SJCRH30 (cell line): ENCODE measurements around the gene HPGDS. TPM values are rescaled to one million over a fixed set of nuclear protein-coding genes. Genes with fewer than 3 reads are reported as not detected.
"Not testable (repeated sequence)": the region's sequence is repeated elsewhere in the genome, so short reads cannot be mapped to it uniquely, and the experiment has no call there.

ENCODE experiments used
- DNase-seq, 2 experiments: peaks; one replicate each; pipeline ENCODE4 v3.0.0-alpha.2; 2015 to 2020
- H3K27ac ChIP-seq: fragments of 250-450 bp; sonication (Bioruptor Pico); 2 replicates; pipeline ENCODE4 v1.5.1; 2020; ENCODE audit warnings: mild to moderate bottlenecking, moderate library complexity
- H3K27me3 ChIP-seq: fragments of 250-450 bp; sonication (Bioruptor Pico); 2 replicates; pipeline ENCODE4 v1.5.1; 2020; ENCODE audit warnings: mild to moderate bottlenecking, moderate library complexity
- H3K36me3 ChIP-seq: fragments of 250-450 bp; sonication (Bioruptor Pico); 2 replicates; pipeline ENCODE4 v1.5.1; 2020; ENCODE audit warnings: mild to moderate bottlenecking, moderate library complexity
- H3K4me1 ChIP-seq: fragments of 250-450 bp; sonication (Bioruptor Pico); 2 replicates; pipeline ENCODE4 v1.5.1; 2020; ENCODE audit warnings: mild to moderate bottlenecking, moderate library complexity
- H3K4me3 ChIP-seq: fragments of 250-450 bp; sonication (Bioruptor Pico); 2 replicates; pipeline ENCODE4 v1.5.1; 2020; ENCODE audit warnings: mild to moderate bottlenecking, moderate library complexity
- H3K9me3 ChIP-seq: fragments of 250-450 bp; sonication (Bioruptor Pico); replicated peaks from 2 replicates; pipeline ENCODE4 v1.5.1; 2020; ENCODE audit warnings: mild to moderate bottlenecking, moderate library complexity
- total RNA-seq: library from RNA; depleted of rRNA; stranded (reverse); fragments of >200 nt; shearing (Covaris generic); gene quantifications from 2 replicates; pipeline ENCODE4 v1.2.3, GENCODE V29; 2014; rRNA removed

Gene HPGDS
- not detected in 2 replicates for total RNA-seq

- H3K9me3 ChIP-seq: no peaks in the 10 kb centered on the region
- no peaks in the 10 kb centered on the region for H3K36me3 ChIP-seq
- no peaks in the 10 kb centered on the region for H3K27me3 ChIP-seq
- no peak within 1 kb of the TSS for H3K4me3 ChIP-seq
- DNase-seq: no peak
- no peak within 1 kb of the TSS for H3K27ac ChIP-seq
- no peaks in the 10 kb centered on the region for H3K4me1 ChIP-seq
Observed at GRCh38 chr4:94342694-94343093, at the start of gene HPGDS. Gene HPGDS, minus strand, starts transcription at chr4:94342836. Its CDS starts 8,207 bp downstream, at chr4:94334629.

DNA sequence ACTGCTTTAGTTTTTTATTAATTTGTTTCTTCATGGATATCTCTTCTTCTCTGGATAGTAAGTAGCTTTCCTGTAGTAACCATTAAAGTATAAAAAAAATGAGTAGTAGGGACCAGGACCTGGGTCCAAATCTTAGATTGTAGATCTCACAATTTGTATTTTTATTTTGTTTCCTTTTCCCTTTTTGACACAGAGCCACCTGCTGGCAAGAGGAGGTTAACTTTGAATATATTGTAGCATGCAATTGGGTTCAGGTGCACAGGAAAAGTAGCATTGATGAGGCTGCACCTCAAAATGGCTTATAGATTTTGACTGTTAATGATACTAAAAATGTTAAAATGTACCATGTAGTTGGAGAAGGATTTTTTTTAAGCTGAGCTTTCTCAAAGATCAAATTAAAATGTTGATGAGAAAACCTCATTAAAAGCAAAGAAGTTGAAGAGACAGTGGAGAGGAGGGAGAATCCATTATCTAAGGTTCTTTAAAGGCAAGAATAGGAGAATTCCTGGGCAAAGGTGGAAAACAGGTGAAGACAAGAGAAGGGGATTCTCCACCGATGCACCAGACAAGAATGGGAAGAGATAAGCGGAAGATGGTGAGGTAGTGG, 48.3 kb upstream of the HPGDS start:
- peak in 1 of 2 experiments; percentile 25 for DNase-seq
- no peaks in the 10 kb centered on the region for H3K9me3 ChIP-seq
- no peak overlapping the region for H3K4me3 ChIP-seq

GRCh38 chr4:94389595-94390267, 47.1 kb upstream of the HPGDS start:
- Histone ChIP-seq H3K27me3 (no peaks in the 10 kb centered on the region), H3K27ac (no peak overlapping the region), H3K4me1 (no peaks in the 10 kb centered on the region), H3K9me3 (no peaks in the 10 kb centered on the region), H3K4me3 (no peak overlapping the region), H3K36me3 (no peaks in the 10 kb centered on the region)
- no peak for DNase-seq

More for the DNA sequence above, 48.3 kb upstream of the HPGDS start:
- H3K36me3 ChIP-seq: no peaks in the 10 kb centered on the region
- no peak overlapping the region for H3K27ac ChIP-seq
- H3K4me1 ChIP-seq: no peaks in the 10 kb centered on the region
- H3K27me3 ChIP-seq: no peaks in the 10 kb centered on the region

DNA sequence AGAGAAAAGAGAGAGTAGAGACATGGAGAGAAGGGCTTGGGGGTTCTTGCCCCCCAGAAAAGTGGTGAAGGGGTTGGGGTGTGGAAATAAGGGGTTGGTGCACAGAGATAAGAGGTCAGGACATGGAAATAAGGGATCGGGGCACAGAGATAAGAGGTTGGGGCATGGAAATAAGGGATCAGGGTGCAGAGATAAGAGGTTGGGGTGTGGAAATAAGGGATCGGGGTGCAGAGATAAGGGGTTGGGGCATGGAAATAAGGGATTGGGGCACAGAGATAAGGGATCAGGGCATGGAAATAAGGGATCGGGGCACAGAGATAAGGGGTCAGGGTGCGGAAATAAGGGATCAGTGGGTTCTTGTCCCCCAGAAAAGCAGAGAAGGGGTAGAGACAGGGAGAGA, 45.3 kb upstream of the HPGDS start:
- H3K27ac ChIP-seq, DNase-seq, H3K27me3 ChIP-seq, H3K9me3 ChIP-seq, H3K4me3 ChIP-seq, H3K36me3 ChIP-seq, H3K4me1 ChIP-seq: not testable (repeated sequence)

DNA sequence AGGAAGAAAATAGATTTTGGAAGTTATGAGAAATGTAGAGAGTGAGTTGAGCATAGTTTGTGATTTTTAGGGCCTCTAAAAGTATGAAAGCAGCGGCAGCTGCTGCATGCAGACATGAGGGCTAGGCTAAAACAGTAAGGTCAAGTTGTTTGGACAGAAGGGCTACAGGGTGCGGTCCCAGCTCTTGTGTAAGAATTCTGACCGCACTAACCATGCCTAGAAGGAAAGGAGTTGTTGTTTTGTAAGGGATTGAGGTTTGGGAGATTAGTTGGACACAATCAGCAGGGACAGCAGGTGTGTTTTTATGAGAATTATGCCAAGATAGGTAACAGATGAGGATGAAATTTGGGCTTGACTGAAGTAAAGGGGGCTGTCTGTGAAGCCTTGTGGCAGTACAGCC, 42.8 kb upstream of the HPGDS start:
- H3K27me3 ChIP-seq, H3K9me3 ChIP-seq, H3K4me1 ChIP-seq, H3K36me3 ChIP-seq, H3K27ac ChIP-seq, DNase-seq, H3K4me3 ChIP-seq: not testable (repeated sequence)

DNA sequence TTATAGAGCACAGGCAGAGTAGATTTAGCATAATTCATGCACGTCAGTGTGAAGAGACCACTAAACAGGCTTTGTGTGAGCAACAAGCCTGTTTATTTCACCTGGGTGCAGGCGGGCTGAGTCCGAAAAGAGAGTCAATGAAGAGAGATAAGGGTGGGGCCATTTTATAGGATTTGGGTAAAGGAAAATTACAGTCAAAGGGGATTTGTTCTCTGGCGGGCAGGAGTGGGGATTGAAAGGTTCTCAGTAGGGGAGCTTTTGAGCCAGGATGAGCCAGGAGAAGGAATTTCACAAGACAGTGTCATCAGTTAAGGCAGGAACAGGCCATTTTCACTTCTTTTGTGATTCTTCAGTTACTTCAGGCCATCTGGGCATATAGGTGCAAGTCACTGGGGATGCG, 40.3 kb upstream of the HPGDS start:
- not testable (repeated sequence) for H3K27ac ChIP-seq, H3K4me3 ChIP-seq, H3K36me3 ChIP-seq, H3K9me3 ChIP-seq, H3K4me1 ChIP-seq, DNase-seq, H3K27me3 ChIP-seq

- H3K27ac ChIP-seq: no peak overlapping the region
Observed at GRCh38 chr4:94378047-94378446, 35.4 kb upstream of the HPGDS start.

DNA sequence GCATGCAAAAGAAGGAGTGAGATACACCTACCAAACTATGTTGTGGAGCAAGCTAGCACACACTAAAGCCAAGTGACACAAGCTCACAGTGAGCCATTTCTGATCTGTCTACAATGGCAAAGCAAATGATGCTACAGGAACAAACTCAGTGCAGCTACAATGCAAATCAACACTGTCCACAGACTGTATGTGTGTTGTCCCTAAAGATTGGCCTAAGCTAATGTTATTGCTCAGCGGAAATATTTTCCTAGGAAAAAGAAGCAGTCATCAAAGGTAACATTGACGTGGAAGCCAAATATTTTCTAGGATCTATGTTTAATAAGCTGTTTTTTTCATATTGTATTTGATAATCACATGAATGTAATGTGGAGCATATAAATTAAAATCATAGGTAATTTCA, 34.7 kb upstream of the HPGDS start:
- Histone ChIP-seq H3K4me1 (no peaks in the 10 kb centered on the region), H3K36me3 (no peaks in the 10 kb centered on the region), H3K27ac (no peak overlapping the region), H3K9me3 (no peaks in the 10 kb centered on the region), H3K27me3 (no peaks in the 10 kb centered on the region), H3K4me3 (no peak overlapping the region)
- no peak for DNase-seq

More at GRCh38 chr4:94378047-94378446, 35.4 kb upstream of the HPGDS start:
- Histone ChIP-seq H3K4me1 (no peaks in the 10 kb centered on the region), H3K27me3 (no peaks in the 10 kb centered on the region), H3K36me3 (no peaks in the 10 kb centered on the region), H3K4me3 (no peak overlapping the region), H3K9me3 (no peaks in the 10 kb centered on the region)
- peak in 1 of 2 experiments; percentile 31 for DNase-seq

GRCh38 chr4:94375364-94375763, 32.7 kb upstream of the HPGDS start:
- H3K27ac ChIP-seq: no peak overlapping the region
- DNase-seq: no peak

DNA sequence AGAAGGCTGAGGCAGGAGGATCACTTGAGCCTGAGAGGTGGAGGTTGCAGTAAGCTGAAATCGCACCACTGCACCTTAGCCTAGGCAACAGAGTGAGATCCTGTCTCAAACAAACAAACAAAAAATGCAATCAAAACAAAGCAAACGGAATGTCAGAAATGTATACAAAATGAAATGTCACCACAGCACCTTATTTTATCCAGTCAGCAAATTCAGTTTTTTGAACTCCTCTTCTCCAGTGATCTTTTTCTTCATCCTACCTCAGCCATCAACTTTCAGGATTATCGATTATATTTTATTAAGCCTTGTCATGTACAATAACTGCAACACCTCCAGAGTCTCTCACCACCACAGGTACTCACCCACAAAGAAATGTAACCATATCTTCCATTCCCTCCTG, 31.1 kb upstream of the HPGDS start:
- Histone ChIP-seq H3K4me3 (no peak overlapping the region), H3K36me3 (no peaks in the 10 kb centered on the region), H3K9me3 (no peaks in the 10 kb centered on the region), H3K27ac (no peak overlapping the region), H3K27me3 (no peaks in the 10 kb centered on the region), H3K4me1 (no peaks in the 10 kb centered on the region)
- DNase-seq: no peak

More at GRCh38 chr4:94375364-94375763, 32.7 kb upstream of the HPGDS start:
- H3K4me3 ChIP-seq: no peak overlapping the region
- no peaks in the 10 kb centered on the region for H3K27me3 ChIP-seq
- H3K36me3 ChIP-seq: no peaks in the 10 kb centered on the region
- no peaks in the 10 kb centered on the region for H3K9me3 ChIP-seq
- H3K4me1 ChIP-seq: no peaks in the 10 kb centered on the region

- H3K27ac ChIP-seq: no peak overlapping the region
- no peak overlapping the region for H3K4me3 ChIP-seq
- no peak for DNase-seq
Observed at GRCh38 chr4:94372991-94373390, 30.4 kb upstream of the HPGDS start.

DNA sequence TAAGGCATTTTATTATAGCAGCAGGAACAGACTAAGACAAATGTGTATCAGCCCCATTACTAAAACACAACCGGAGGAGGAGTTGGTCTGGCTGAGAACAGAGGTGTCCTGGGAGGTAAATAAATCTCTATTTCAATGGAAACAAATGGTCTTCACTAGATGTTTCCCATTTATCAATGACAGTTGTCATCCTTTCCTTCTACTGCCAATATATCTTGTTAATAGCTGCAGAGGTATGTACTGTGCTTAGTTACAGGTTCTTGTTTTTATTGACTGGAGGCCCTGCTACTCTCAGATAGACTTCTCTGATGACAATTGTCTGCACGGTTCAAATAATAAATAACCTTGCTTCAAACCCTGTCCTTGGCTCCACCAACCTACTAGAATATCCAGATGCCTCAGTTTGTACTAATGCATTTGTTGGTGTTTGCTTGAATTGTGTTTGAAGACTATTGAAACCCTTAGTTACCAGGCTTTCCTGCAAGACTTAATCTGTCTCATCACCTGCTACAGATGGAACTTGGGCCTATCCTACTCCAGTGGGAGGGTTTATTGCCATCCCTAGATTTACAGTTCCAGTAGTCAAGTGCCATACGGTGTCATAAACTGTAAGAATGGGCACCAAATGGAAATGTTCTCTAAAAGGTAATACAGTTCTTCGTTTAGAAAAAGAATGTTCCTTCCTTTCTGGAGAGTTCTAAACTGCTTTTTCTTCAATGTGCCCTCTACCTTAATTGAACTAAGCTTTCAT, 29.8 kb upstream of the HPGDS start:
- H3K4me1 ChIP-seq: no peaks in the 10 kb centered on the region
- no peaks in the 10 kb centered on the region for H3K9me3 ChIP-seq
- no peak overlapping the region for H3K27ac ChIP-seq
- no peak overlapping the region for H3K4me3 ChIP-seq
- no peaks in the 10 kb centered on the region for H3K27me3 ChIP-seq
- DNase-seq: no peak
- no peaks in the 10 kb centered on the region for H3K36me3 ChIP-seq

More at GRCh38 chr4:94372991-94373390, 30.4 kb upstream of the HPGDS start:
- Histone ChIP-seq H3K9me3 (no peaks in the 10 kb centered on the region), H3K4me1 (no peaks in the 10 kb centered on the region), H3K36me3 (no peaks in the 10 kb centered on the region), H3K27me3 (no peaks in the 10 kb centered on the region)

DNA sequence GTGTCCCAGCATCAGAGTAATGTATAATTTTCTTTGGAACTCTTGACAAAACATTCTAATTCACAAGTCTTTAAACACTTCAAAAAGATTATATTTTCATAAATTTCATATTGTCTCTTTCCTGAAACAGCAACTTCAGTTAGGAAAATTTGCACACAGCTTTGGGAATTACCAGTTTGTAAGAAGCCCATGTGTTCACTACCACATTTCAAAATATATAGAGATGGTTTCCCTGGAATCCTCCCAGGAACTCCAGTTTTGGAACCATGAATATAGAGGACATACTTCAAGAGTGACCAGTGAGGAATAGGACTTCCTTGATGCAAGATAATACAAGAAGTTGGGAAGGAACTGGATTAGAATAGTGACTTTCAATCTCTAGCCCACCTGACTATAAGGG, 28.7 kb upstream of the HPGDS start:
- H3K36me3 ChIP-seq: no peaks in the 10 kb centered on the region
- H3K9me3 ChIP-seq: no peaks in the 10 kb centered on the region
- no peak for DNase-seq
- no peak overlapping the region for H3K4me3 ChIP-seq
- no peak overlapping the region for H3K27ac ChIP-seq
- no peaks in the 10 kb centered on the region for H3K27me3 ChIP-seq
- H3K4me1 ChIP-seq: no peaks in the 10 kb centered on the region

DNA sequence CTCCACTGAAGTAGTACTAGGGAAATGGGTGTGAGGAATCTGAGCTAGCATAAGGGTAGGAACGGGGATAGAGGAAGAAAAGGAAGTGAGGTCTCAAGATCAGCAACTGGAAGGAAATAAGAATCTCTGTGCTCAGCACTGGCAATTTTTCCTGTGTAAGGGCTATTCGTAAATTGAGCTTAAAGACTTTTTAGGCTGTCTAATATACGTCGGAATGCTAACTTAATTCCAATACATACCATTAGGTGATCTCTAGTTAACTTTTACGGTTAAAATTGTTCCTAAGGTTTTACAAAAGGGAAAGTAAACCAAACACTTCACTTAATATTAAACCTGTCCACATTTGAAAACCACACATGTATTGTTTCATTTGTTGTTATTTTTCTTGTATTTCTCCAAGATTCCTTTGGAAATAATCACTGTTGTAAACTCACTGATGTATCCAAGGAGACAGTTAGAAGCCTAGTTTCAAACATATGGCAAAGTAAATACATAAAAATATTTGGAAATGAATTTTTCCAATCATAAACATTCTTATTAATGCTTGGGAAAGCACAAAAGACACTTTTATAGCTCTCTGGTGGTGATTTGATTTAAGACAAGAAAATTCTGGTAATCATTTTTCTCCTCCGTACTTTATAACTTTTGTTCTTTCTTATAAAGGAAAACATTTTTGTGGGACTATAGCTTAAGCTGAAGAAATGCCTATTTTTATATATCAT, 28.1 kb upstream of the HPGDS start:
- no peak for DNase-seq
- no peak overlapping the region for H3K27ac ChIP-seq
- H3K9me3 ChIP-seq: no peaks in the 10 kb centered on the region
- no peaks in the 10 kb centered on the region for H3K36me3 ChIP-seq
- H3K27me3 ChIP-seq: no peaks in the 10 kb centered on the region
- H3K4me3 ChIP-seq: no peak overlapping the region
- H3K4me1 ChIP-seq: no peaks in the 10 kb centered on the region

DNA sequence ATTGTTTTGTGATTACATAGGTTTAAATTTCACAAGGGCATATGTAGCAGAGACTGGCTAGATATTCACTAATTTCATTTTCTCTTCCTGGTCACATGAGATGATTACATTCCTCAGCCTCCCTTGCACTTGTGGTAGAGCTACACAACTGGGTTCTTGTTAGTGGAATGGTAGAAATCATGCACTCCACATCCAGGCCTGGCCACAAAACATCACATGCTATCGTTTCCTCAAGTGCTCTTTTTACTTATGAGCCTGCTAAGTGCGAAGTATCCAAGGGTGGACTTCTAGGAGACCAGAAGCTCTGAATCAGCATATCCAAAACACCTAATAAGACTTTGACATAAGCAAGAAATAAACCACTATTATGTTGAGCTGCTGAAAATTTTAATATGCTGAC, 26.4 kb upstream of the HPGDS start:
- DNase-seq: no peak
- Histone ChIP-seq H3K4me1 (no peaks in the 10 kb centered on the region), H3K4me3 (no peak overlapping the region), H3K27ac (no peak overlapping the region), H3K27me3 (no peaks in the 10 kb centered on the region), H3K36me3 (no peaks in the 10 kb centered on the region), H3K9me3 (no peaks in the 10 kb centered on the region)
